Measurements from ENCODE around the gene WDR3. TPM values are rescaled to one million over a fixed set of nuclear protein-coding genes. Genes with fewer than 3 reads are reported as not detected.

WDR3 gene
- total RNA-seq (10 to 100 TPM in 7 of 9 donors, 1 to 10 TPM in 2; 4.6 to 15.4 (median 12.3) TPM), polyA plus RNA-seq (10 to 100 TPM in 1 of 2 donors, 1 to 10 TPM in 1; 1.5 to 10.2 TPM)
- long read RNA-seq, donor 1, full-length matches to known transcripts = 13 of 19 reads
- long read RNA-seq, donor 1, partial matches to known transcripts = 2 of 19 reads
- long read RNA-seq, donor 1, other reads (novel, unspliced or antisense) = 4 of 19 reads
- long read RNA-seq, donor 2, full-length matches to known transcripts = 22 of 48 reads
- long read RNA-seq, donor 2, partial matches to known transcripts = 15 of 48 reads
- long read RNA-seq, donor 2, other reads (novel, unspliced or antisense) = 11 of 48 reads
- long read RNA-seq, donor 3, full-length matches to known transcripts = 13 of 28 reads
- long read RNA-seq, donor 3, partial matches to known transcripts = 9 of 28 reads
- long read RNA-seq, donor 3, other reads (novel, unspliced or antisense) = 6 of 28 reads

GRCh38 chr1:117929343-117930172 is at the start of gene WDR3, which contains the start of gene GDAP2:
TSS of gene WDR3 (plus strand) at chr1:117929739. CDS start at chr1:117933320, 3,581 bp downstream.
TSS of gene GDAP2 (minus strand) at chr1:117929621. CDS start at chr1:117920357, 9,264 bp downstream.
- Histone ChIP-seq H3K4me3 (peak within 1 kb of the TSS; percentile 58 to 96 (median 91)), H3K9me3 (no peaks in the 10 kb centered on the region), H3K36me3 (peaks cover 0 to 15% (median 6%) of the 10 kb centered on the region in 9 donors), H3K27ac (peak within 1 kb of the TSS; percentile 61 to 95 (median 86)), H3K4me1 (peaks cover 5 to 56% (median 23%) of the 10 kb centered on the region in 12 donors), H3K27me3 (no peaks in the 10 kb centered on the region)
- intact Hi-C loops (cut with DNase I) = no loop called here
- TF ChIP-seq POLR2A (IDR thresholded peaks at IDR 0.05) (peak in 1 of 2 donors; percentile 69), CTCF (IDR thresholded peaks at IDR 0.05) (no peak)
- DNase-seq (peak; percentile 96 to 98 (median 97)), ATAC-seq (peak; percentile 97 to 99 (median 98))
- WGBS, 4 donors = 0 to 1% (median 0%) methylated on average over 24 to 64 of the region's 64 CpGs

GRCh38 chr1:117883616-117884015 is 45.9 kb upstream of the WDR3 start:
- no peak for ATAC-seq
- intact Hi-C loops (cut with DNase I) = loop anchor here in 1 of 10 donors (10.0 kb wide), 1 partner anchor 379 kb away; no protein-coding TSS in a partner anchor
- H3K27ac ChIP-seq = no peak overlapping the region
- no peak overlapping the region for H3K4me3 ChIP-seq
- no peaks in the 10 kb centered on the region for H3K27me3 ChIP-seq
- no peak for TF ChIP-seq POLR2A (IDR thresholded peaks at IDR 0.05)
- TF ChIP-seq CTCF (IDR thresholded peaks at IDR 0.05) = no peak
- peaks cover 0 to 91% (median 64%) of the 10 kb centered on the region in 9 donors for H3K36me3 ChIP-seq
- 92 to 100% (median 97%) methylated on average over 1 of the region's 1 CpG for WGBS, 4 donors
- H3K4me1 ChIP-seq = no peaks in the 10 kb centered on the region
- no peak for DNase-seq
- no peaks in the 10 kb centered on the region for H3K9me3 ChIP-seq

GRCh38 chr1:117886101-117886795 is 43.3 kb upstream of the WDR3 start:
- Histone ChIP-seq H3K4me1 (no peaks in the 10 kb centered on the region), H3K27ac (no peak overlapping the region), H3K27me3 (no peaks in the 10 kb centered on the region), H3K36me3 (peaks cover 0 to 88% (median 49%) of the 10 kb centered on the region in 9 donors), H3K9me3 (no peaks in the 10 kb centered on the region), H3K4me3 (no peak overlapping the region)
- ATAC-seq = no peak
- intact Hi-C loops (cut with DNase I) = loop anchor here in 1 of 10 donors (10.0 kb wide), 1 partner anchor 381 kb away; no protein-coding TSS in a partner anchor
- 70 to 76% (median 74%) methylated on average over 2 of the region's 2 CpGs for WGBS, 4 donors
- DNase-seq = no peak
- TF ChIP-seq CTCF (IDR thresholded peaks at IDR 0.05) (no peak), POLR2A (IDR thresholded peaks at IDR 0.05) (no peak)

Data from heart left ventricle (tissue), 16 donors.